Uterus (tissue), 4 donors: ENCODE measurements around the gene TADA2A. TPM values are rescaled to one million over a fixed set of nuclear protein-coding genes. Genes with fewer than 3 reads are reported as not detected.

ENCODE experiments used
- DNase-seq, 2 donors: peaks; one replicate each; pipeline ENCODE4 v3.0.0-alpha.2; 2019 to 2020
- H3K27ac ChIP-seq, 2 donors: fragments of 200-600 bp; sonication (generic); 1 replicate in 1 of 2; 2 replicates in 1 of 2; pipeline ENCODE4 v1.5.1; 2016 to 2018
- H3K27me3 ChIP-seq, 2 donors: fragments of 200-600 bp; sonication (generic); one replicate each; pipeline ENCODE4 v1.5.1; 2018 to 2019; ENCODE audit warnings: control low read depth in 1 of 2
- H3K36me3 ChIP-seq, 2 donors: fragments of 200-600 bp; sonication (generic); one replicate each; pipeline ENCODE4 v1.5.1; 2019; ENCODE audit warnings: control low read depth in 1 of 2
- H3K4me1 ChIP-seq, 2 donors: fragments of 200-600 bp; sonication (generic); one replicate each; pipeline ENCODE4 v1.5.1; 2018 to 2019; ENCODE audit warnings: control low read depth in 1 of 2
- H3K4me3 ChIP-seq, 2 donors: fragments of 200-600 bp; sonication (generic); 1 replicate in 1 of 2; 2 replicates in 1 of 2; pipeline ENCODE4 v1.5.1; 2018 to 2019; ENCODE audit warnings: mild to moderate bottlenecking in 1 of 2
- H3K9me3 ChIP-seq, 2 donors: fragments of 200-600 bp; sonication (generic); one replicate each; pipeline ENCODE4 v1.5.1; 2019; ENCODE audit warnings: control low read depth in 1 of 2
- CTCF ChIP-seq, 4 experiments: fragments of 200-600 bp in 2 of 4; fragments of 450-650 bp in 2 of 4; sonication (generic) in 2 of 4; IDR thresholded peaks; one replicate each; pipeline ENCODE4 v1.5.1; 2016 to 2019; ENCODE audit warnings: antibody characterized with exemption in 4 of 4, mild to moderate bottlenecking in 2 of 4, moderate library complexity in 1 of 4
- POLR2A ChIP-seq, 2 donors: fragments of 450-650 bp; IDR thresholded peaks; one replicate each; pipeline ENCODE4 v1.6.1; 2016; ENCODE audit warnings: antibody characterized with exemption in 2 of 2, mild to moderate bottlenecking in 1 of 2, moderate library complexity in 1 of 2
- intact Hi-C: fragments of 100-400 bp; cut with DNase I; formaldehyde crosslinking; loops from one replicate; pipeline ENCODE4 v1.15.1; 2023; ENCODE audit warnings: low total_unique reads
- total RNA-seq, 4 donors: library from RNA; depleted of rRNA in 3 of 4; stranded (reverse); fragments of >200 nt in 3 of 4; gene quantifications; one replicate each; pipeline versions ENCODE4 v1.1.0 to v1.2.4, GENCODE V29; 2014 to 2023
- donor health status: DM: yes; HTN: yes; CAD: no.

Gene TADA2A
- total RNA-seq, 4 donors from 2014 or later = 13.8 to 40.8 (median 22.0) TPM

DNA sequence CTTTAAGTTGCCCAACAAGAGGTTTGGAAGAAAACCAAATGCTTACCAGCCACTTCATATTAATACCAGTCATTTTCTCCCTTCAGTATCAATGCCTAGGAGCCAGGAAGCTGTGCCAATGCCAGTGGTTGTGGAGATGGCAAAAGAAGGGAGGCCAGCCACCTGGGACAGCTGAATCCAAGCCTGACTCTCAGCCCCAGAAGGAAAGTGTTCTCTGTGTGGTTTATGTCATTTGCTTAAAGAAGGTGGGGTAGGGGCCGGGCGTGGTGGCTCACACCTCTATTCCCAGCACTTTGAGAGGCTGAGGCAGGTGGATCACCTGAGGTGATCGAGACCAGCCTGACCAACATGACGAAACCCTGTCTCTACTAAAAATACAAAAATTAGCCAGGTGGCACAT lies 17.5 kb upstream of the TADA2A start:
- Histone ChIP-seq H3K4me1 (no peaks in the 10 kb centered on the region), H3K27ac (no peak overlapping the region), H3K4me3 (no peak overlapping the region), H3K36me3 (no peaks in the 10 kb centered on the region), H3K9me3 (no peaks in the 10 kb centered on the region), H3K27me3 (no peaks in the 10 kb centered on the region)
- intact Hi-C loops = no loop called here
- no peak for TF ChIP-seq POLR2A (IDR thresholded peaks at IDR 0.05)
- TF ChIP-seq CTCF (IDR thresholded peaks at IDR 0.05) = no peak
- no peak for DNase-seq

- no peaks in the 10 kb centered on the region for H3K27me3 ChIP-seq
- TF ChIP-seq POLR2A (IDR thresholded peaks at IDR 0.05) (no peak), CTCF (IDR thresholded peaks at IDR 0.05) (no peak)
- intact Hi-C loops = no loop called here
- no peaks in the 10 kb centered on the region for H3K36me3 ChIP-seq
- no peak for DNase-seq
- no peaks in the 10 kb centered on the region for H3K9me3 ChIP-seq
- no peaks in the 10 kb centered on the region for H3K4me1 ChIP-seq
- H3K4me3 ChIP-seq = no peak overlapping the region
- H3K27ac ChIP-seq = no peak overlapping the region
Measured at GRCh38 chr17:37391146-37391545, 15.5 kb upstream of the TADA2A start.

GRCh38 chr17:37392024-37392590 lies 14.6 kb upstream of the TADA2A start:
- H3K4me1 ChIP-seq = no peaks in the 10 kb centered on the region
- H3K27me3 ChIP-seq = no peaks in the 10 kb centered on the region
- H3K27ac ChIP-seq = peak overlapping the region in 1 of 2 donors; percentile 3
- no peak for TF ChIP-seq CTCF (IDR thresholded peaks at IDR 0.05)
- no peak for TF ChIP-seq POLR2A (IDR thresholded peaks at IDR 0.05)
- no peaks in the 10 kb centered on the region for H3K9me3 ChIP-seq
- no peak overlapping the region for H3K4me3 ChIP-seq
- DNase-seq = no peak
- no peaks in the 10 kb centered on the region for H3K36me3 ChIP-seq
- intact Hi-C loops = no loop called here

DNA sequence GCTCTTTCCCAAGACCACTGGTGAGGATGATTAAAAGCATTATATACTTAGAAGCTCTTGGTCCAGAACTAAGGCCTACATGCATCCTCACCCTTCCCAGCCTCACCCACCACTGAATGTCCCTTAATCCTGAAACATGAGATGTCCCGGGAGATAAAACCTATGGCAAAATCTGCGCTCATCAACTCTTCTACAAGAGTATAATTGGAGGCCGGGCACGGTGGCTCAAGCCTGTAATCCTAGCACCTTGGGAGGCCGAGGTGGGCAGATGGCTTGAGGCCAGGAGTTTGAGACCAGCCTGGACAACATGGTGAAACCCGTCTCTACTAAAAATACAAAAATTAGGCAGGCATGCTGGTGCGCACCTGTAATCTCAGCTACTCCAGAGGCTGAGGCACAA lies 13.3 kb upstream of the TADA2A start:
- intact Hi-C loops = no loop called here

More for the DNA sequence above, 13.3 kb upstream of the TADA2A start:
- H3K27me3 ChIP-seq = no peaks in the 10 kb centered on the region
- TF ChIP-seq CTCF (IDR thresholded peaks at IDR 0.05) (no peak), POLR2A (IDR thresholded peaks at IDR 0.05) (no peak)
- no peaks in the 10 kb centered on the region for H3K36me3 ChIP-seq
- no peak for DNase-seq
- H3K27ac ChIP-seq = no peak overlapping the region
- no peaks in the 10 kb centered on the region for H3K9me3 ChIP-seq
- H3K4me1 ChIP-seq = no peaks in the 10 kb centered on the region
- H3K4me3 ChIP-seq = no peak overlapping the region
